Measurements from ENCODE around the gene SLAMF9.

DNA sequence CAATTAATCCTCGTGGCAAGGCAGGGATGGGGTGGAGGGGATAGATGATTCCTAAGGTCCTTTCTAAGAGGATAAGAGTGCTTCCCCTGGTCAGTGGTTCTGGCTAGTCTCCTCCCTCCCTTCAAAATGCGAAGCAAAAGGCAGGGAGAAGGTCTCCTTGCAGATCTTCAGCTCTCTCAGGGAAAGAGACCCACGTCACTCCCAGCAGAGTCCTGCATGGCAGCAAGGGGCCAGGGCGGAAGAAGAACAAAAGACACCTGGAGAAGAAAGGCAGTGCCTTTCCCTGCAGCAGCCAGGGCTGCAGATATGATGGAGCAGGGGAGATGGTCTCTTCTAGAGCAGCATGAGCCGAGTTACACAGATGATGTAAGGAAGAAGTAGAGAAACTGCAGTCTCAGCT is 29.6 kb upstream of the SLAMF9 start:
- TF ChIP-seq, protein P1, sequence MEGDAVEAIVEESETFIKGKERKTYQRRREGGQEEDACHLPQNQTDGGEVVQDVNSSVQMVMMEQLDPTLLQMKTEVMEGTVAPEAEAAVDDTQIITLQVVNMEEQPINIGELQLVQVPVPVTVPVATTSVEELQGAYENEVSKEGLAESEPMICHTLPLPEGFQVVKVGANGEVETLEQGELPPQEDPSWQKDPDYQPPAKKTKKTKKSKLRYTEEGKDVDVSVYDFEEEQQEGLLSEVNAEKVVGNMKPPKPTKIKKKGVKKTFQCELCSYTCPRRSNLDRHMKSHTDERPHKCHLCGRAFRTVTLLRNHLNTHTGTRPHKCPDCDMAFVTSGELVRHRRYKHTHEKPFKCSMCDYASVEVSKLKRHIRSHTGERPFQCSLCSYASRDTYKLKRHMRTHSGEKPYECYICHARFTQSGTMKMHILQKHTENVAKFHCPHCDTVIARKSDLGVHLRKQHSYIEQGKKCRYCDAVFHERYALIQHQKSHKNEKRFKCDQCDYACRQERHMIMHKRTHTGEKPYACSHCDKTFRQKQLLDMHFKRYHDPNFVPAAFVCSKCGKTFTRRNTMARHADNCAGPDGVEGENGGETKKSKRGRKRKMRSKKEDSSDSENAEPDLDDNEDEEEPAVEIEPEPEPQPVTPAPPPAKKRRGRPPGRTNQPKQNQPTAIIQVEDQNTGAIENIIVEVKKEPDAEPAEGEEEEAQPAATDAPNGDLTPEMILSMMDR (conservative IDR thresholded peaks at IDR 0.05; ENCODE audit: low read depth, low read length): no peak
- TF ChIP-seq EZH2 (IDR thresholded peaks at IDR 0.05; ENCODE audit: borderline replicate concordance, low read depth, low read length, poor library complexity, severe bottlenecking): no peak
